NOMO-1 treated with DMSO at 0.1 percent for 48 hours (cell line): ENCODE measurements around the gene C1GALT1.
"Not testable (repeated sequence)": the region's sequence is repeated elsewhere in the genome, so short reads cannot be mapped to it uniquely, and the experiment has no call there.

Experiments used
- DNase-seq: peaks from one replicate; lab custom pipeline; 2025; ENCODE audit not compliant: unreplicated experiment; lab: John Stamatoyannopoulos, UW

Gene C1GALT1

DNA sequence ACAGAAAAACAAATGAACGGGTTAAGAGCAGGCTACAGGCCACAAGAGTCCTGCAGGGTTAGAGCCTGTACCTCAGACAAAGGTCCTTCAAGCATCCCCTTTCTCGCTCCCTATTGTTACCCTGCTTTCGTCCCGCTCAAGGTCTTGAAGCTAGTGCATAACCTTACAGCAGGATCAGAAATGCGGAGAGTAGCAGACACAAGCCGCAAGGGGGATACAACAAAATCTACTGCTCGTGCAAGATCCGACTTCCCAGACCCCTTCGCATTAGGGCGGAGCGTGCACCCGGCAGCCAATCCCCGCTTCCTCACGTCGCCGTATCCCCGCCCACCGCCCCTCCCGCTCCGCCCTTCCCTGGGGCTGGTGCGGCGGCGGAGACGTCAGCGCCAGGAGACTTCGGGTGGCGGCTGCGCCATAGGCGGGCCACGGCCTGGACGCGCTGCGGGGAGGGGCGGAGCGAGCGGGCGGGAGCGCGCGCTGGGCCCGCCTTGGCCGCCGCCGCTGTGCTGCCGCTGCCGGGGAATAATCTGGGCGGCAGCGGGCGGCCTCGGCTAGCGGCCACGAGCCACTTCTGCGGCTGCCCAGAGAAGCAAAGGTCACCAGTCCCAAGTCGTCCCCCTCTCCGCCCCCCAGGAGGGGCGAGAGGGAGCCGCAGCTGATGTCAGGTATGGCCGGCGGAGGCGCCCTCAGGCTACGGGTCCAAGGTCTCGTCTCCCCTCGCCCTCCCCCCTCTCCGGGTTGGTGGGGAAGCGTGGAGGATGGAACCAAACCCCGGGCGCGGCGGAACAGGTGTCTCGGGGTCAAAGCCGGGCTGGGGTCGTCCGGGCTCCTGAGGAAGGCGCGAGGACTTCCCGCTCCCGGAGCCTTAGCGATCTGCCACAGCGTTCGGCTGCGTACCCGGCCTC is at the start of gene C1GALT1:
TSS of gene C1GALT1 (plus strand) at position 389 of the 905 bp plus-strand sequence. CDS start 51,776 bp downstream, outside the sequence.
- DNase-seq: peak; percentile 98

DNA sequence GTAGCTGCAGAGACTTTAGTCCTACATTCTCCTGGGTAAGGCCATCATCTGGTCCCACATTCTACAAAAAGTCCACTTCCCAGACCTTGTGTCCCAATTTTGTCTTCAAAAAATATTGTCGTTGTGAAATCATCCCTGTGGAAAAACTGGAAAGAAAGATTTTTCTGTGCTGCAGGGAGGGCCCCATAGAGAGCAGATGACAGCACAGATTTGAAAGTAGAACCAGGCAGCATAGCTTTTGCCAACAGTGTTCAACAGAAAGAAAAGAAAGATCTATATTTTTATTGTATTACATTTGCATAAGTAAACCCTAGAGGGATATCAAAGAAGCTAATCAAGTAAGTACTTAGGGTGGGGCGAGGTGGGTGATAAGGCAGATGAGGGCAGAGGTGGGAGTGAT is 48.3 kb upstream of the C1GALT1 start:
- no peak for DNase-seq

DNA sequence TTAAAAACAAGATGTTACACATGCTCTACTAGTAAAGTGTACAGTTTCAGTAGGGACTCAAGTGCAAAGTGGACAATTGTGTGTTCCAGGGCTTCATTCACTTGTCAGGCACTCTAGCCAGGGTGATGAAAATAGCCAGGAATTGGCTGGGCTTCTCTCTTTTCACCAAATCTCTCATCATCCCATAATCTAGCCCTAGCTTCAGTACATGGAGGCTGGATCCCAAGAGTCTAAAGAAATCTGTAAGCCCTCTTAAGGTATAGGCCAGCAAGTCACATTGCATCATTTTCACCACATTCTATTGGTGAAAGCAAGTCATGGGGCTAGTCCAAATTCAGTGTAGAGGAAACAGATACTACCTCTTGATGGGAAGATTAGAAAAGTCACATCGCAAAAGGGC is 47.3 kb upstream of the C1GALT1 start:
- DNase-seq: no peak

DNA sequence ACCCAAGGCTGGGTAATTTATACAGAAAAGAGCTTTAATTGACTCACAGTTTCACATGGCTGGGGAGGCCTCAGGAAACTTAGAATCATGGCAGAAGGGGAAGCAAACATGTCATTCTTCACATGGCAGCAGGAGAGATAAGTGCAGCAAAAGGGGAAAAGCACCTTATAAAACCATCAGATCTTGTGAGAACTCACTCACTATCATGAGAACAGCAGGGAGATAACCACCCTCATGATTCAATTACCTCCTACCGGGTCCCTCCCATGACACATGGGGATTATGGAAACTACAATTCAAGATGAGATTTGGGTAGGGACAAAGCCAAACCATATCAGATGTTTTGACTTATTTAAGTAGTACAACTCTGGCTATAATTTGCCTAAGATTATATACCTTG is 46.4 kb upstream of the C1GALT1 start:
- not testable (repeated sequence) for DNase-seq

DNA sequence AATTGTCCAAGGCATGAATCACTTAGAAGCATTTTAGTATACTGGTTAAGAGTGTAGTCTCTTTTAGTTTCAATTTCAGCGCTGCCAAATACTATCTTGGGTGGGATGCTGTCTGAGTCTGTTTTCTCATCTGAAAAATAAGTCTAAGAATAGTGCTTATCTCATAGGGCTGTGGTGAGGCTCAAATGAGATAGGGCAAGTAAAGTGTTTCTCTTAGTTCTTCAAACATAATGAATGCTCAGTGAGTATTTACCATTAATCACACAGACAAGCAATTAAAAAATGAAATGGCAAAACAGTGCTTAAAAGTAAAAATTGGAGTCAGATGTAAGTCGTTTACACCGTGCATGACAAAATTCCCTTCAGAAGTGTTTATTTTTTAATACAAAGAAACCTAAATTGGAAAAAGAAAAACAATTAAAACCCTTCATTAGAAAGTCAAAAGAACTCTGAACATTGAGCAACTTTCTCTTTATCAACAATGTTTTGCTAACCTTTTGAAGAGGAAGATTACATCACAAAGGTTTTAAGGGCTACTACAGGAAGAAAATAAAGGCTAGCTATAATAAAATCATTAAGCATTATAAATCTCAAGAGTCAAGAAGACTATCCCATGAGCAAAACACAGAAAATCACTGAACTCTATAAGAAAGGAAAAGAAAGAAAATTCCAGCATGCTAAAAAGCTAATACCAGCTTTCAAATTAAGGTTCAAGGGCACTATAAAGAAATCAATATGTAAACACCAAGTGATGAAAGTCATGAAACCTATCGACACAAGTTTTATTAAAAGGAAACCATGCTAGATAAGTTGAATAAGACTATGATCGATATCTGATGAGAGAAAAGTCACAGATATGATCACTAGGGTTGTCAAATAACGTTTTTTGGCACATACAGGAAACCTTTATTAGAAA is 45.6 kb upstream of the C1GALT1 start:
- no peak for DNase-seq

DNA sequence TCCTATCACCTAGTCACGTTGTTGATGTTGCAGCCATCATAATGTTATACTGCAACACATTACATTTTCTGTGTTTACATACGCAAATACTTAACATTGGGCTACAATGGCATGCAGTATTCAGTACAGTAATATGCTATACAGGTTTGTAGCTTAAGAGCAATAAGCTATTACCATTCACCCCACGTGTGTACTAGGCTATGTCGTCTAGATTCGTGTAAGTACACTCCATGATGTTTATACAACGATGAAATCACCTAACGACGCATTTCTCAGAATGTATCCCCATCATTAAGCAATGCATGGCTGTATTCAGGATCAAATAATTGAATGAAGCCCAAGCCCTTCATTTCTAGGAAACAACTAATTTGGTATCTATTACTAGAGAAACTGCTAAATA is 43.4 kb upstream of the C1GALT1 start:
- DNase-seq: no peak

DNA sequence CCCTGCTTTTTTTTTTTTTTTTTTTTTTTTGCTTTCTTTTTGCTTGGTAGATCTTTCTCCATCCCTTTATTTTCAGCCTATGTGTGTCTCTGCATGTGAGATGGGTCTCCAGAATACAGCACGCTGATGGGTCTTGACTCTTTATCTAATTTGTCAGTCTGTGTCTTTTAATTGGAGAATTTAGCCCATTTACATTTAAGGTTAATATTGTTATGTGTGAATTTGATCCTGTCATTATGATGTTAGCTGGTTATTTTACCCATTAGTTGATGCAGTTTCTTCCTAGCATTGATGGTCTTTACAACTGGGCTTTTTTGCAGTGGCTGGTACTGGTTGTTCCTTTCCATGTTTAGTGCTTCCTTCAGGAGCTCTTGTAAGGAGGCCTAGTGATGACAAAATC is 38.9 kb upstream of the C1GALT1 start:
- not testable (repeated sequence) for DNase-seq

DNA sequence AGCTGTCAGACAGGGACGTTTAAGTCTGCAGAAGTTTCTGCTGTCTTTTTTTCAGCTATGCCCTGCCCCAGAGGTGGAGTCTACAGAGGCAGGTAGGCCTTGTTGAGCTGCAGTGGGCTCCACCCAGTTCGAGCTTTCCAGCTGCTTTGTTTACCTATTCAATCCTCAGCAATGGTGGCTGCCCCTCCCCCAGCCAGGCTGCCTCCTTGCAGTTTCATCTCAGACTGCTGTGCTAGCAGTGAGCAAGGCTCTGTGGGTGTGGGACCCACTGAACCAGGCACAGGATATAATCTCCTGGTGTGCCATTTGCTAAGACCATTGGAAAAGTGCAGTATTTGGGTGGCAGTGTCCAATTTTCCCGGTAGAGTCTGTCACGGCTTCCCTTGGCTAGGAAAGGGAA is 37.2 kb upstream of the C1GALT1 start:
- DNase-seq: not testable (repeated sequence)

DNA sequence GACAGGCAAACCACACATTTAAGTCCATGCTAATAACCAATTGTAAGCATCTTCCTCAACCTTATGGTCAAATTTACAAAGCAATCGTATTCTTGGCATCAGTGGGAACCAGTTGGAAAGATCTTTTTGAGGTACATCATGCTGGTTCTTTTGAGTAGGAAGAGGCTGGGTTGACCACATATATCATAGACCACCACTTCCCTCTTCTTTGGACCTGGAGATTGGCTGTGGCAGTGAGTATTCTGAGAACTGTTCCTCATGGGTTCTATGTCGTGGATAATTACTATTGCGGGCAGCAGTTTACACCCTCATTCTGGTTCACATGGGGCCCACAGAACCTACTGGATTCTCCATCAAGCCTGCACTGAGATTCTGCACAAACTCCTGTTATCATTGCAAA is 35.5 kb upstream of the C1GALT1 start:
- DNase-seq: peak; percentile 63

DNA sequence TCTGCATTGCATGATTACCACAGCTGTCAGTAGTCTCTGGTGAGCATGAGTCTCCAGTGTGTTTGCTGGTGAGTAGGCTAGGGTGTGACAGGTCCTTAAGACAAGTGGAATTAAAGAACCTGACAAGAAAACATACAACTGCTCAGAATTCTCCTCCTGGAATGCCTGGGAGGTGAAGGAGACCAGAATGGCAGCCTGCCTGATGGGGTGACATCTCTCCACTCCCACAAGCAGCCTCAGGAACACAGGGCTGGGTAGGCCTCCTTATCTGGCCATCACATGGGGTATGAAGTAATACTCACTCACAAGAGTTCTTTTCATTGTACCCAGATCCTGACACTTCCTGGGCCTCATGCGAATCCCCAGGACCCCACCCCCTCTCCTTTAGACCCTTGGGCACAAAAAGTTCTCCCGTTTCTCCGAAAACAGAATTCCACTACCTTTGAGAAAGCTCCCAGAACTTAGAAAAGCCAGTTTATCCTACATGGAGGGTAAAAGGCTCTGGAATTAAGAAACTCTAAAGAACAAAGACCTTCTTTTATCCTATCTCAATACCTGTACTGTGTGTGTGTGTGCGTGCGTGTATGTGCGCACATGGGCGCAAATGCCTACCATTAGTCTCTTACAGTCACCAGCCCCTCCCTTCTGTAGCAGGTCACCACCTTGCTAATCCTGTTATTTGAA is 33.4 kb upstream of the C1GALT1 start:
- no peak for DNase-seq

DNA sequence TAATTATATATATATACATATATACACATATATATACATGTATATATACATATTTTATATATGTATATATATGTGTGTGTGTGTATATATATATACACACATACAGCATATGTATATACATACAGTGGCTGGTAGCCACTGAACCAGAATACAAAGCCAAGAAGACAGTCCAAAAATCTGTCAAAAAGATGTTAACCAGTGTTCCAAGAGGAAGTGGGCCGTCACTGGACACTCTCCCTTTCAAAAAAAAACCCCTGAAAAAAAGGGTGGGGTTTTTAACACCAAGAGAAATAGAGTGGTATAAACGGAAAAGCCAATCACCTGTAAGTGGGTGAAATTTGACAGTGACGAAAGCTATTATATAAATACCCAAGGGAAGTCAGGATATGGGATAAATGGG is 31.1 kb upstream of the C1GALT1 start:
- no peak for DNase-seq

DNA sequence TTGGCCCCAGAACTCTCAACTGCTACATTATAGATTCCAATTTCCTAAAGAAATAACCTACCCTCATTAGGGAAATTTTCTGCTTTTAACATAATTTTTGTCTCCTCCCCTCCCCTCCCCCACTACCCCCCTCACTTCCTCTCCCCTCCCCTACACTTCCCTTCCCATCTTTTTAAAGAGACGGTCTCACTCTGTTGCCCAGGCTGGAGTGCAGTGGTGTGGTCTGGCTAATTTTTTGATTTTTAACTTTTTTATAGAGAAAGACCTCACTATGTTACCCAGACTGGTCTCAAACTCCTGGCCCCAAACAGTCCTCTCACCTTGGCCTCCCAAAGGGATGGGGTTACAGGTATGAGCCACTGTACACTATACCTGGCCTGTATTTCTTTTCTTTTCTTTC is 30.5 kb upstream of the C1GALT1 start:
- DNase-seq: no peak

DNA sequence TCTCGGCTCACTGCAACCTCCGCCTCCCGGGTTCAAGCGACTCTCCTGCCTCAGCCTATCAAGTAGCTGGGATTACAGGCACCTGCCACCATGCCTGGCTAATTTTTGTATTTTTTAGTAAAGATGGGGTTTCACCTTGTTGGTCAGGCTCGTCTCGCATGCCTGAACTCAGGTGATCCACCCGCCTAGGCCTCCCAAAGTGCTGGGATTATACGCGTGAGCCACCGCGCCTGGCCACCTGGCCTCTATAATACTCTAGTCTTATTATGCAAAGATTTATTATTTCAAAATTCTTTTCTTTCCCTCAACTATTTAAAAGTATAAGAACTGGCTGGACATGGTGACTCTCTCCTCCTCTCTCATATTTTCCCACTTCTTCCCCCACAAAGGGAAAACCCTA is 30.0 kb upstream of the C1GALT1 start:
- DNase-seq: no peak

DNA sequence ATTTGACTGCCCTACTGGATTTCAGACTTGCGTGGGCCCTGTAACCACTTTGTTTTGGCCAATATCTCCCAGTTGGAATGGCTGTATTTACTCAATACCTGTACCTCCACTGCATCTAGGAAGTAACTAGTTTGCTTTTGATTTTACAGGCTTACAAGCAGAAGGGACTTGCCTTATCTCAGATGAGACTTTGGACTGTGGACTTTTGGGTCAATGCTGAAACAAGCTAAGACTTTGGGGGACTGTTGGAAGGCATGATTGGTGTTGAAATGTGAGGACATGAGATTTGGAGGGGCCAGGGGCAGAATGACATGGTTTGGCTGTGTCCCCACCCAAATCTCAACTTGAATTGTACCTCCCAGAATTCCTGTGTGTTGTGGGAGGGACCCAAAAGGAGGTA is 28.0 kb upstream of the C1GALT1 start:
- DNase-seq: not testable (repeated sequence)

DNA sequence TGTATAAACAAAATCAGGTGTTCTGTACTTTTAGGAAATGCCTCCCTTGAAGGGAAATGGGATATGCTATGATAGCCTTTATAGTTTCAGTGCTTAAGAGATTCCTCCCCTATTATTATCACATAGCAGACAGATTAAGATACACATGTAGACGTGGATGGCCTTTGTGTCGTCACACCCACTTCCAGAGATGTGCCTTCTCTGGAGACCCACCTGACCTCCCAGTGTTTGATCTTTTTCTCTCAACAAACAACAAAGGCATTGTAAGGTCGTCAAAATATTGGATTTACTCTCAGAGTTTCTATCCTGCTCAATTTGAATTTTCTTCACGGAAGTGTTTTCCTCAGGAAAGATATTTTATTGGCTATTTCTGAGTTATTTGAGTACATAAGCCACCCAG is 25.7 kb upstream of the C1GALT1 start:
- DNase-seq: no peak

DNA sequence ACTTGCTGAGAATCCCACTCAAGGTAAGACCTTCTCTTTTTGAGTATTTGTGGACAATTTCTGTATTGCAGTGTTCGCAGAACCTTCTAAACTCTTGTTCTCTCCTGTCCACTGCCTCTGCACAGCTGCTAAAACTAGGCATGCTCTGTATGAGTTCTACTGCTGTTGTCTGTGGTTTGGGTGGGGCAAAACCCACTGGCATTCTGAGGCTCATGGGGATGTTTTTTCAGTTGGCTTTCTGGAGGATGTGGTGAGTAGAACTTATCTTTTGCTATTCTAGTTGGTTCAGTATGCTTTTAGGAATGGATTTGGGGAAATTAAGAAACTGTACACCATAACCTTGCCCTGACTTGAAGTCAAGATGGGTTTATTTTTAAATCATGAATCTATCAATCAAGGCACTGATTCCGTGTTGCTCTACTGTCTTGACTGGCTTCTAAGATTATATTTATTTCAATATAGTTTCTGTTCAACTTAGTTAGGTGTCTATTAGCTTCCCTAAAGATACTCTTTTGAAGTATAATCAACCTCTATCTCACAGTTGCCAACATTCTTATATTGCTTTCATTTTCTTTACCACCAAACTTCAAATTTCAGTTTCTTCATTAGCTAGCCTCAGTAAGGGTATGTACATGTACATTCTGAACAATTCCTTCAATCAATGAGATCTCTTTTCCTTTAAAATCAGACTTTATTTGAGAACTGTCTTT is 25.0 kb upstream of the C1GALT1 start:
- DNase-seq: peak; percentile 92

DNA sequence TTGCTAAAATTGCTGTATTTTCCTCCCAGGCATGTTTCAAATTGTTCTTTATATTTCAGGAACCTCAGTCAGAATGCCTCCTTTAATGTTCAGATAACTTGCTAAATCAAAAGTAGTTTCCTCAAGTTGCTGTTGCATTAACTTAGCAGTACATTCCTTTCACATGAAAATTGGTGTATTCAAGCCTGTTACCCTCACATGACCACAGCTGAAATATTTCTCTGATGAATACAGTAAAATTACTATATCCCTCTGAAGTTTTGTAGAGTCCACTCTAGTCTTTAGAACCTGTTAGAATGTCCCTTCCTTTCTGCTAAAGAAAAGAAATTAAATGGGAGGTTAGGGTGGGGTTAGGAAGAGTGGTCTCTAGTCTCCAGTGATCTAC is 24.5 kb upstream of the C1GALT1 start:
- DNase-seq: no peak

DNA sequence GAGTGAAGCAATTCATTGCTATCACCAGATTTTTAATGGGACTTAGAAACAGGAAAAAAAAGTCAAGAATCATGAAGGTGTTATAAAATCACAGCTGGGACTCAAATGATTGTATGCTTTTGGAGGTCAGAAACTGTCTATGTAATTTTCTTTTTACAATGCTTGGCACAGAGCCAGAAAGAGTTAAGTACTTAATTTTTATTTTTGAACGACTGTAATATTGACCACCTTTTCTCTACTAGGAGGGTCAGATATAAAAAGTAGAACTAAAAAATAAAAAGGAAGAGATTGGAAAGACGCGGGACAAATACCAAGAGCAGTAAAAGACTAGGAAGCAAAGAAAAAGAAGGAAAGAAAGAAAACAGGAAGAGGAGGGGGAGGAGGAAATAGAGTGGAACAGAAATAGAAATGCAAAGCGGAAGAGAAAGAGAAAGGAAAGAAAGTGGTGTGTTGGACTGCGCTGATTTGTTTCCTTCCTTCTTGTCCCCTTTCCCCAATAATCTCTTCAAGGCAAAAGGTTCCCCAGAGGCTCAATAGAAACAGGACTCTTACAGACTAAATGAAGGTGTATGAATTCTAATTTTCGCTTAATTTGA is 23.2 kb upstream of the C1GALT1 start:
- DNase-seq: peak; percentile 70

DNA sequence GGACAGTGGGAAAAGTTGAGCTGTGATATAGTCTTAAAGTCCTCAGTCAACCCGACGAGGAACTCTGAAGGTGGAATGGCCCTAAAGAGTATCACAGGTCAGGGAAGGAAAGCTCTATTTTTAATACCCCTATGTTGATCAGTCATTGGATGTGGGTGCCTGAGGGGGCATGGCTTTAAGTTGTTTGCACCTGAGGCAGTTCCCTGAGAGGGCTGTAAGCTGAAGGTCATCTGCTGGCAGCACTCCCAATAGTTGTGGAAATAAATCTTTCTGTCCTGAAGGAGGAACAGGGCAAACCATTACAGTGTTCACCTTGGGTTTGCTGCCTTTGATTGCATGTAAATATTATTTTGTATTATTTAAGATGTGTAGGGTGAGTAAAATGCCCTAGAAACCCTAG is 17.8 kb upstream of the C1GALT1 start:
- no peak for DNase-seq

DNA sequence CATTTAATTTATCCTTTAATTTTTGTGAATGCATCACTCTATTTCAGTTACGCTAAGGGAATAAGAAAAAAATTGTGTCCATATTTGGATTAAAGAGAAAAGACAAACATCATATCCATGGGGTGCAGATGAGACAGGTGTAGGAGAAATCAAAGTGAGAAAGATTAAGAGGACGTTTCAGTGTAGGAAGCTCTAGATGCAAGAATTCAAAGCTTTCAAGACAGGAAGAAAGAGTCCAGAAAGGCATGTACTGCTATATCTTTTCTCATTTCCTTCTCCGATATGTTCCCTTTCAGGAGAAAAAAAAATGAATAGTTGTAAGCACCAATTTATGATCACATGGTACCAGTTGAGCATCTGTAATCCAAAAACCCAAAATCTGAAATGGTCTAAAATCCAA is 17.0 kb upstream of the C1GALT1 start:
- DNase-seq: no peak
